ENCODE data around the gene TRPC6.

DNA sequence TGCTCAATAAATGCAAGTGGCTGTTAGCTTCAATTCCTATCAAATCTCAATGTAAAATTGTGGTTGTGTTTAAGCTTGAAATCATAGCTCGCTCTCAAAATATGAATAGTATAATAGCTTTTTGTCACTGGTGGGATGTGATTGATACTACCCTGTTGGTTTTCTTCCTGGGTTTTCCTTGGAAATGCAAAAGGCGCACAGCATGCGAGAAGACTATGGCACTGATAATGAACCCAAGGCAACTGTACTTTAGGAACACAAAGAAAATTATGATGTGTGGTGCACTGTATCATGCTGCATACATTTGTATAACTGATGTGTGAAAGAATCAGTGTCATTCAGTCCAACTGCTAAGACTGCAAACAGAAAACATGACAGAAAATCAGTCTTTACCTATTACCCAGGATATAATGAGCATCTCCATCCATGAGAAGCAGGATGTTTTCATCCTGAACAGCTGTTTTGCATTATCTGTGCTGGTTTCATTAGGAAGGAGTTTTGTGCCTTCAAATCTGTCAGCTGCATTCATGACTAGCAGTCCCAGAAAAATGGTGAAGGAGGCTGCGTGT, 101.2 kb downstream of the TRPC6 start:
- TF ChIP-seq POLR2A (IDR thresholded peaks at IDR 0.05) (no peak), CTCF (IDR thresholded peaks at IDR 0.05) (no peak), POLR2AphosphoS5 (IDR thresholded peaks at IDR 0.05; ENCODE audit: insufficient read depth in 1 of 2, low read depth in 1 of 2) (no peak)

All from vagina (tissue), 2 donors.